Measurements from ENCODE around the gene RALGAPB. TPM values are rescaled to one million over a fixed set of nuclear protein-coding genes. Genes with fewer than 3 reads are reported as not detected.

Gene RALGAPB
- 12.5 to 20.5 TPM (median 18.3 TPM) in 5 replicates for total RNA-seq (2022; extraction: Qiagen RNA extraction)

DNA sequence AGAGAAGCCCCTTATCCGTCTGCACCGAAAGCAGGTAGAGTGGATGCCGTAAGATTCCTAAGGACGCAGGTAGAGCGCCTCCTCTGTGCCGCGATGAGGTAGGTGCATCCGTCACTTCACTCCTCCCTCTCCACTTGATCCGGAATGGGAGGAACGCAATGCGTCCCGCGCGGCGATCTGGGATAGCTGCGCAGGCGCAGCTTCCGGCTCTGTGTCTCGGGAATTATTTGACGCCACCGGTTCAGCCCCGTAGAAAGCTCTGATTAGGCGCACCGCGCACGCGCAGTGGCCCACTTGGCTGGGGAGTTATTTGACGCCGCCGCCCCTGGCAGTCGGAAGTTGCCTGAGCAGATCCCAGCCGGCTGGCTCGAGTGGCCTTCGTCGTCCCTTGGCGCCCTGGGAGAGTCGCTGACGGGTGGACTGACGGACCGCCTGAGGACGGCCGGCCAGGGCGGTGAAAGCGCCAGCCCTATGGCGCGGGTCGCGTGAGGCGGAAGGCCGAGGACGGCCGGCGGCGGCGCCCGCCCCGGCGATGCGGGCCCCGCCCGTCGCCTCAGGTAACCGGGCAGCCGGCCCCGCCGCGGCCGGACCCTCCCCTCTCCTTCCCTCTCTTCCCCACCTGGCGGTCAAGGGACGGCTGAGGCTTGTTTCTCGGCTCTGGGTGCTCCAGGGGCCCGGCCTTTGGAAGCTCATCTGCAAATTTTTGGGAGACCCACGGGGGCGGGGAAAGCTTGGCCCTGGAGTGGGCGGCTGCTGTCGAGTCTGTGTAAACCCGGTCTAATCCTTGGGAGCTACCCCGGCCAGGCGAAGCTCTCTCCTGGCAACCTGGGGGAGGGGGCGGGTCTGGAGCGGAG lies at the start of gene RALGAPB:
Gene RALGAPB (plus strand): TSS at position 331 of the 854 bp plus-strand sequence. CDS start 15,590 bp downstream, outside the sequence.

GRCh38 chr20:38434770-38435554 lies 37.7 kb upstream of the RALGAPB start, which contains the start of gene SNHG17:
Gene SNHG17, minus strand, starts transcription at chr20:38435328.

DNA sequence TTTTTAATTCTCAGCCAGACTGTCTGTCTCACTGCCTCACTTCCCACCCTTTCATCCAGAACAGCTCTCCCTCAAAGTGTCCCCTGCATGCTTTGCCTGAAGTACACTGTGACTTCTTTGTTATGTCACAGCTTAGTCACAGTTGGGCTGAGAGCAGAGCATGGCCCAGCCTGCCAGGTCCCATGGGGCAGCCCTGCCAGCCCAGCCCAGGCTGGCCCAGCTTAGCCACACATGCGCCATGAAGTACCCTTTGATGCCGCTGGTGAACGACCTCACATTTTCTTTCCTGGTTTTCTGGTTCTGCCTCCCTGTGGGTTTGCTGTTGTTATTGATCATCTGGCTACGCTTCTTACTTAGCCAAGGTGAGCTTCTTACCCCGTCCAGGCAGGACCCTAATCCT lies 108.4 kb downstream of the RALGAPB start, which contains the start of gene ADIG:
Gene ADIG (plus strand): TSS at position 185 of the 400 bp plus-strand sequence. CDS start 54 bp downstream, at position 239.

GRCh38 chr20:38601216-38602184 lies 128.9 kb downstream of the RALGAPB start, which contains the start of gene ARHGAP40:
Gene ARHGAP40, plus strand, starts transcription at chr20:38601809.

Other genes with a start within 250 kb of the RALGAPB start
- 0.08 to 0.23 TPM (median 0.15 TPM) in 5 replicates for gene KIAA1755, start 212.1 kb upstream of the RALGAPB start, total RNA-seq (2022; extraction: Qiagen RNA extraction)
- gene BPI, start 168.7 kb upstream of the RALGAPB start, total RNA-seq (2022; extraction: Qiagen RNA extraction), result not detected in 5 replicates
- gene LBP, start 126.4 kb upstream of the RALGAPB start, total RNA-seq (2022; extraction: Qiagen RNA extraction), result 0.81 to 1.6 TPM (median 1.3 TPM) in 5 replicates
- gene SNHG17, start 37.5 kb upstream of the RALGAPB start, total RNA-seq (2022; extraction: Qiagen RNA extraction), result 169 to 213 TPM (median 197 TPM) in 5 replicates
- not detected in 5 replicates for gene ADIG, start 108.4 kb downstream of the RALGAPB start, total RNA-seq (2022; extraction: Qiagen RNA extraction)
- 0.08 TPM in 1 of 5 replicates, not detected in the others for gene ARHGAP40, start 129.0 kb downstream of the RALGAPB start, total RNA-seq (2022; extraction: Qiagen RNA extraction)

Data from A549 treated with Hydrocortisone at 1 μM for 4 hours (cell line).